Progenitor cell of endocrine pancreas (in vitro differentiated cells): ENCODE results near the gene DIP2A. TPM values are rescaled to one million over a fixed set of nuclear protein-coding genes. Genes with fewer than 3 reads are reported as not detected.

Experiments used
- DNase-seq: peaks from one replicate; pipeline ENCODE4 v3.0.0; 2021; ENCODE audit warnings: low spot score; ENCODE audit not compliant: unreplicated experiment
- H3K27ac Mint-ChIP-seq: 2 replicates; pipeline ENCODE4 v1.8.0; 2021; ENCODE audit warnings: mild to moderate bottlenecking, moderate library complexity, mixed read lengths
- H3K27me3 Mint-ChIP-seq: 2 replicates; pipeline ENCODE4 v1.8.0; 2021; ENCODE audit warnings: mixed read lengths
- H3K36me3 Mint-ChIP-seq: 2 replicates; pipeline ENCODE4 v1.8.0; 2022; ENCODE audit warnings: mixed read lengths; ENCODE audit not compliant: insufficient read depth
- H3K4me1 Mint-ChIP-seq: 2 replicates; pipeline ENCODE4 v1.8.0; 2021; ENCODE audit warnings: low read depth, mixed read lengths
- H3K4me3 Mint-ChIP-seq: 2 replicates; pipeline ENCODE4 v1.8.0; 2021; ENCODE audit warnings: low read depth, mild to moderate bottlenecking, moderate library complexity, mixed read lengths
- H3K9me3 Mint-ChIP-seq: 2 replicates; pipeline ENCODE4 v1.8.0; 2021; ENCODE audit warnings: low read depth, mixed read lengths
- CTCF ChIP-seq: fragments of 200-600 bp; sonication (generic); IDR thresholded peaks from one replicate; pipeline ENCODE4 v1.5.0; 2021; ENCODE audit warnings: antibody characterized with exemption, mild to moderate bottlenecking; ENCODE audit not compliant: unreplicated experiment
- total RNA-seq: library from RNA; stranded (reverse); gene quantifications from 2 replicates; pipeline ENCODE4 v1.2.1, GENCODE V29; 2021

Gene DIP2A
- total RNA-seq, 1 donor from 2014 or later = 70.2 TPM

GRCh38 chr21:46564391-46564790 lies 105.7 kb downstream of the DIP2A start:
- Mint-ChIP-seq H3K4me1 (peaks cover 3% of the 10 kb centered on the region), H3K36me3 (peaks cover 22% of the 10 kb centered on the region), H3K9me3 (no peaks in the 10 kb centered on the region), H3K27me3 (no peaks in the 10 kb centered on the region), H3K4me3 (no peak overlapping the region), H3K27ac (no peak overlapping the region)
- TF ChIP-seq CTCF = no peak
- DNase-seq = no peak

DNA sequence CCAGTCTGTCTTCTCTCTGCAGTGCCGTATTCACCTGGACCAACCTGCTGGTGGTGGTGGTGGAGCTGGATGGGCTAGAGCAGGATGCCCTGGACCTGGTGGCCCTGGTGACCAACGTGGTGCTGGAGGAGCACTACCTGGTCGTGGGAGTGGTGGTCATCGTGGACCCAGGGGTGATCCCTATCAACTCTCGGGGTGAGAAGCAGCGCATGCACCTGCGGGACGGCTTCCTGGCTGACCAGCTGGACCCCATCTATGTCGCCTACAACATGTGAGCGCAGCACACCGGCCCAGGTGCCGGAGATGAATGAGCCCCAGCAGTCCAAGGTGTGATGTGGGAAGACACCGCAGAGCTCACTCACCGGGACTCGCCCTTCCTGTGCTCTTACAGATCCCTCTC lies 108.7 kb downstream of the DIP2A start:
- Mint-ChIP-seq H3K4me3 (no peak overlapping the region), H3K4me1 (no peaks in the 10 kb centered on the region), H3K27me3 (no peaks in the 10 kb centered on the region), H3K27ac (no peak overlapping the region), H3K9me3 (peaks cover 10% of the 10 kb centered on the region), H3K36me3 (peaks cover 36% of the 10 kb centered on the region)
- no peak for DNase-seq
- no peak for TF ChIP-seq CTCF

GRCh38 chr21:46568562-46568961 lies 109.9 kb downstream of the DIP2A start:
- H3K36me3 Mint-ChIP-seq = peaks cover 39% of the 10 kb centered on the region
- peaks cover 13% of the 10 kb centered on the region for H3K9me3 Mint-ChIP-seq
- H3K4me3 Mint-ChIP-seq = no peak overlapping the region
- H3K27me3 Mint-ChIP-seq = no peaks in the 10 kb centered on the region
- H3K27ac Mint-ChIP-seq = no peak overlapping the region
- H3K4me1 Mint-ChIP-seq = no peaks in the 10 kb centered on the region
- no peak for TF ChIP-seq CTCF
- no peak for DNase-seq

DNA sequence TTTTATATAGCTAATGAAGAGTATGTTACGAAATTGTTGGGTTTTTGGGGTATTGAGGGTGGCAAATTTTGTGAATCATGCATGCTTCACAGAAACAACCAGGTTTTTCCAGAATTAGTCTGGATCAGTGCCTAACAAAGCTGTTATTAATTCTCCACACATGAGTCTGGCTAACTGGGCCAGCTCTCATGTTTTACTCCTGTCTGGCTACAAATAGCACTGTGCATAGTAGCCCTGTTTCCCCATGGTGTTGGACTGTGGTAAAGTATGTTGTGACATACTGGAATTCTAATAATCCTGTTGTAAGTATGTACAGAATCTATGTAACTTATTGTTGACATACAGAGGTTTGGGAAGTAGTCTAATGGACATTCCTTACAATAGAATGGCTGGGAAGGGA lies 110.4 kb downstream of the DIP2A start:
- H3K4me1 Mint-ChIP-seq = no peaks in the 10 kb centered on the region

DNA sequence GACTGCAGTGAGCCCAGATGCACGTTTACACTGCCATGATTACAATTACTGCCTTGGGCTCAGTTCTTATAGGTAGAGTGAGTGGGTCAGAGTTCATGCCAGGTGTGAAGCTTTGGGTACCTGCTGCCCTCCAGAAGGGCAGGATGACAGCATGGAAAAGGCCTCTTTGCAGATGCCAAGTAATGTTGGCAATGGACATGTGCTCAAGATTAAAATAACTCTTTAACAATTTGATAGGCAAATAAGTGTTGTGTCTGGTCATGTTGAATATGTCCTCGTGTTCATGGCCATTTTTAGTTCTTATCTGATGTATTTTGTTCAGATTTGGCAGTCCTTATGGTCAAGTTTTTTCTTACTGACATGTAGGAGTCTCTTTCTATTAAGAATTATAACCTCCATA lies 111.4 kb downstream of the DIP2A start:
- no peak for TF ChIP-seq CTCF
- no peak for DNase-seq
- H3K4me1 Mint-ChIP-seq = no peaks in the 10 kb centered on the region
- H3K36me3 Mint-ChIP-seq = peaks cover 49% of the 10 kb centered on the region
- peaks cover 26% of the 10 kb centered on the region for H3K9me3 Mint-ChIP-seq
- no peaks in the 10 kb centered on the region for H3K27me3 Mint-ChIP-seq
- H3K4me3 Mint-ChIP-seq = no peak overlapping the region
- no peak overlapping the region for H3K27ac Mint-ChIP-seq

More for the DNA sequence above, 110.4 kb downstream of the DIP2A start:
- H3K9me3 Mint-ChIP-seq = peaks cover 18% of the 10 kb centered on the region
- no peak overlapping the region for H3K4me3 Mint-ChIP-seq
- no peak for TF ChIP-seq CTCF
- H3K27ac Mint-ChIP-seq = no peak overlapping the region
- peaks cover 43% of the 10 kb centered on the region for H3K36me3 Mint-ChIP-seq
- no peak for DNase-seq
- no peaks in the 10 kb centered on the region for H3K27me3 Mint-ChIP-seq
